ENCODE results near the gene SLC2A5. TPM values are rescaled to one million over a fixed set of nuclear protein-coding genes. Genes with fewer than 3 reads are reported as not detected.

SLC2A5 gene
- total RNA-seq, 2 donors from 2014 or later: 8.1 to 10.4 TPM

- intact Hi-C loops (cut with DNase I, micrococcal nuclease): no loop called here
- ATAC-seq (no peak), DNase-seq (no peak)
Measured at GRCh38 chr1:9071554-9072235, 2.3 kb upstream of the SLC2A5 start.

GRCh38 chr1:9070486-9070885 is 1.1 kb upstream of the SLC2A5 start:
- ATAC-seq (no peak), DNase-seq (no peak)
- intact Hi-C loops (cut with DNase I, micrococcal nuclease): no loop called here

- intact Hi-C loops (cut with DNase I, micrococcal nuclease): no loop called here
- ATAC-seq (peak; percentile 13), DNase-seq (no peak)
Measured at GRCh38 chr1:9068981-9069325, 482 bp downstream of the SLC2A5 start.

- ATAC-seq (no peak), DNase-seq (peak; percentile 32 to 41)
- intact Hi-C loops (cut with DNase I, micrococcal nuclease): no loop called here
Measured at GRCh38 chr1:9066945-9067807, 2.3 kb downstream of the SLC2A5 start.

DNA sequence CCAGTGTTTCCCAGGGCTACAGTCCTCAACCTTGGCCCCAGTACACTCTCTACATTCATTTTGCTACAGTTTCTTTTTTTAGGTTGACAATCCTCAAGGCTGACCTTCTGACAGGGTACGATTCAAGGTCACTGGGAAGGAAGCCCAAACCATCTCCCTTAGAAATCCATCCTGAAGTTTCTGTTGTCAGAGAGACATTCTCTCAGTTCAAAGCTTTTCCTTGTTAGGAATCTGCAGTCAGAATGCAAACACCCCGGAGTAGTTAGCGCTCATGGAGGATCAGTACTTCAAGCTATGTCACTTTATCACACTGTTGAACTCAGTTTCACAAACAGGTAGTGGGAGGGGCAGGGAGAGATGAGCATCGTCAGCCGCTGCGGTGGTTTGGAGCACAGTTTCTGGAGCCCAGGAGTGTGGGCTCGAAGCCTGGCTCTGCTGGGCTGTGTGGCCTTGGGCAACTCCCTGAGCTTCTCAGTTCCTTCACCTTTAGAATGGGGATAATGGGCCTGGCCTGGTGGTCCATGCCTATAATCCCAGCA is 4.2 kb downstream of the SLC2A5 start:
- DNase-seq: no peak
- intact Hi-C loops (cut with DNase I, micrococcal nuclease): no loop called here

DNA sequence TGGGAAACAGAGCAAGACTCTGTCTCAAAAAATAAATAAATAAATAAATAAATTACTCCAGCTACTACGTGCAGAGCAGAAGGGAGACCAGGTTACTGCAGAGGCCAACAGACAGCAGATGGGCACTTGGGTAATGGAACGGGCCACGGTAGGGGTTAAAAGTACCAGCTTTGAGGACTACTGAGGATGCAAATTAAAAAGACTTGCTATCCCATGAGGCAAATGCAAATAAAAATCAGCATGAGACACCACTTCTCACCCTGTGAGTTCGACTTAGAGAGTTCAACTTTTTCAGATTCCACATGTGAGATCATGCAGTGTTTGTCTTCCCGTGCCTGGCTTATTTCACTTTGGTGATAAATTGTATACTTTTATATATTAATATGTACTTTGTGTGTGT is 6.6 kb downstream of the SLC2A5 start:
- DNase-seq (no peak), ATAC-seq (no peak)
- intact Hi-C loops (cut with DNase I, micrococcal nuclease): no loop called here

More for the DNA sequence above, 4.2 kb downstream of the SLC2A5 start:
- ATAC-seq: no peak

- DNase-seq (no peak), ATAC-seq (no peak)
- intact Hi-C loops (cut with DNase I, micrococcal nuclease): no loop called here
Measured at GRCh38 chr1:9062021-9062471, 7.4 kb downstream of the SLC2A5 start.

DNA sequence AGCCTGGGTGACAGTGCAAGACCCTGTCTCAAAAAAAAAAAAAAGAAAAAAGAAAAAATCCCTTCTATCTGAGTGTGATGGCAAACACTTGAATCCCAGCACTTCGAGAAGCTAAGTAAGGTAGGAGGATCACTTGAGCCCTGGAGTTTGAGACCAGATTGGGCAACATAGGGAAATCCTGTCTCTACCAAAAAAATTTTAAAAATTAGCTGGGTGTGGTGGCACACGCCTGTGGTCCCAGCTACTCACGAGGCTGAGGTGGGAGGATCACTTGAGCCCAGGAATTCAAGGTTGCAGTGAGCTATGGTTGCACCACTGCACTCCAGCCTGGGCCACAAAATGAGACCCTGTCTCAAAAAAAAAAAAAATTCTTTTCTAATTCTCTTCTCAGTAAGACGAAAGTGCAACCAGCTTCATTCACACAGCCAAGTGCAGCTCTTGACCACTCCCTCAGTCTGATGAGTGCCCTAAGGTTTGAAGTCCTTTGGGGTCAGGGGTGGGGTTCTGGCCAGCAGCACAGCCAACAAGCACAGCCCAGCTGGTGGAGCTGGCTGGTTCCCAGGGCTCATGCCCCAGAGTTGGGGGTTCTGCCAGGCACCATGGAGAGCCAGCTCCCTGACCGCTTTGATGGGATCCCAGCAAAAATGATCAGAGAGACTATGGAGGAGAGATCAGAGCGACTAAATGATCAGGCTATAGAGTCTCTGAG is 8.0 kb downstream of the SLC2A5 start:
- intact Hi-C loops (cut with DNase I, micrococcal nuclease): no loop called here
- peak; percentile 89 for ATAC-seq
- peak in 1 of 2 donors; percentile 36 for DNase-seq

GRCh38 chr1:9059891-9060744 is 9.3 kb downstream of the SLC2A5 start:
- ATAC-seq (no peak), DNase-seq (no peak)
- intact Hi-C loops (cut with DNase I, micrococcal nuclease): no loop called here

DNA sequence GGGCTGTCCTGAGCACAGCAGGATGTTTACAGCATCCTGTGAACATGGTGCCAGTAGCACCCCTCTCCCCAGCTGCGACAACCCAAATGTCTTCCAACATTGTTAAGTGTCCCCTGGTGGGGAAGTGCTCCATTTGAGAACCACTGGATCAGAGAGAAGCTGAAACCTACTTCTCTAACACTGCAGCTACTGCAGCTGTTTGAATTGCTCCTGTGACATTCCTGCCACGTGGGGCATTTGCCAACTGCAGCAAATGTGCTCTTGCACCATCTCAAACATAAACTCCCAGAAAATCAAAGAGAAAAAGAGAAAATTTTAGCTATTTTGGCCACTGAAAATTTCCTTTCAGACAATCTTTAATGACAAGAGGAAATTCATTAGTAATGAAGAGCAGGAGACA is 11.0 kb downstream of the SLC2A5 start:
- intact Hi-C loops (cut with DNase I, micrococcal nuclease): no loop called here
- DNase-seq: no peak
- ATAC-seq: no peak

- intact Hi-C loops (cut with DNase I, micrococcal nuclease): no loop called here
- ATAC-seq: no peak
- DNase-seq: no peak
Measured at GRCh38 chr1:9057851-9058250, 11.6 kb downstream of the SLC2A5 start.

DNA sequence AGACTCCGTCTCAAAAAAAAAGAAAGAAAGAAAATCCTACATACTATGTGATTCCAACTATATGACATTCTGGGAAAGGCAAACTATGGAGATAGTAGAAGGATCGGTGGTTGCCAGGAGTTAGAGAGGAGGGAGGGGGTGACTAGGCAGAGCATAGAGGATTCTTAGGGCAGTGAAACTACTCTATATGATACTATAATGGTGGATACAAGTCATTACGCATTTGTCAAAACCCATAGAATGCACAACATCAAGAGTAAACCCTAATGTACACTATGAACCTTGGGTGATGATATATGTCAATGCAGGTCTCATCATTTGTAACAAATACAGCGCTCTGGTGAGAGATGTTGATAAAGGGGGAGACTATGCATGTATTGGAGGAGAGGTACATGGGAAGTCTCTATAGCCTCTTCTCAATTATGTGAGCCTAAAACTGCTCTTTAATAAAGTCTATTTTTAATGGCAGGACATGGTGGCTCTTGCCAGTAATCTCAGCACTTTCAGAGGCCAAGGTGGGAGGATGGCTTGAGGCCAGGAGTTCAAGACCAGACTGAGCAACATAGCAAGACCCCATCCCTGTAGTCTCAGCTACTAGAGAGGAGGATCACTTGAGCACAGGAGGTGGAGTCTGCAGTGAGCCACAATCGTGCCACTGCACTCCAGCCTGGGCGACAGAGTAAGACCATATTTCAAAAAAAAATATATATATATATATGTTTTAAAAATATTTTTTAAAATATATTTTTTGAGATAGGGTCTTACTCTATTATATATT is 17.0 kb downstream of the SLC2A5 start:
- intact Hi-C loops (cut with DNase I, micrococcal nuclease): no loop called here
- DNase-seq (no peak), ATAC-seq (no peak)

GRCh38 chr1:9051379-9051778 is 18.1 kb downstream of the SLC2A5 start:
- intact Hi-C loops (cut with DNase I, micrococcal nuclease): no loop called here
- no peak for ATAC-seq

GRCh38 chr1:9050803-9051202 is 18.6 kb downstream of the SLC2A5 start:
- intact Hi-C loops (cut with DNase I, micrococcal nuclease): no loop called here
- no peak for ATAC-seq
- no peak for DNase-seq

More at GRCh38 chr1:9051379-9051778, 18.1 kb downstream of the SLC2A5 start:
- DNase-seq: no peak

DNA sequence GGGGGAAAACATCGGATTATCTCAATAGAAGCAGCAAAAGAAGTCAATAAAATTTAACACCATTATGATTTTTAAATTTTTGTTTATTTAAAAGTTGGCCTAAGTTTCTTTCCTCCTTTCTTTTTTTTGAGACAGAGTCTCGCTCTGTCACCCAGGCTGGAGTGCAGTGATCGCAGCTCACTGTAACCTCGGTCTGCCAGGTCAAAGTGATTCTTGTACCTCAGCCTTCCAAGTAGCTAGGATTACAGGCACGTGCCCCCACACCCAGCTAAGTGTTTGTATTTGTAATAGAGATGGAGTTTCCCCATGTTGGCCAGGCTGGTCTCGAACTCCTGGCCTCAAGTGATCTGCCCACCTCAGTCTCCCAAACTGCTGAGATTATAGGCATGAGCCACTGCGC is 20.9 kb downstream of the SLC2A5 start:
- no peak for DNase-seq
- no peak for ATAC-seq
- intact Hi-C loops (cut with DNase I, micrococcal nuclease): no loop called here

- no peak for ATAC-seq
- no peak for DNase-seq
- intact Hi-C loops (cut with DNase I, micrococcal nuclease): no loop called here
Measured at GRCh38 chr1:9047019-9047418, 22.4 kb downstream of the SLC2A5 start.

- intact Hi-C loops (cut with DNase I, micrococcal nuclease): no loop called here
- DNase-seq (no peak), ATAC-seq (no peak)
Measured at GRCh38 chr1:9045861-9046510, 23.4 kb downstream of the SLC2A5 start.

All from left colon (tissue), 2 donors.